Activated CD8-positive, alpha-beta memory T cell treated with anti-CD3 and anti-CD28 coated beads for 36 hours (primary cell): ENCODE data around the gene EFEMP1. TPM values are rescaled to one million over a fixed set of nuclear protein-coding genes. Genes with fewer than 3 reads are reported as not detected.
"Not testable (repeated sequence)": the region's sequence is repeated elsewhere in the genome, so short reads cannot be mapped to it uniquely, and the experiment has no call there.

Experiments
- CTCF ChIA-PET: fragments of 350-600 bp; sonication (Branson Sonifier 250); formaldehyde crosslinking; loops from one replicate; lab custom pipeline; 2021; ENCODE audit warnings: antibody characterized with exemption; lab: Charles Lee
- POLR2A ChIA-PET: fragments of 350-600 bp; sonication (Branson Sonifier 250); formaldehyde crosslinking; loops from one replicate; lab custom pipeline; 2021; ENCODE audit warnings: antibody characterized with exemption; lab: Charles Lee
- total RNA-seq, 2 experiments: library from RNA; stranded (reverse); gene quantifications; one replicate each; pipeline ENCODE4 v1.2.3, GENCODE V29; 2021

The EFEMP1 gene
- total RNA-seq, 2 experiments from 2014 or later = not detected

DNA sequence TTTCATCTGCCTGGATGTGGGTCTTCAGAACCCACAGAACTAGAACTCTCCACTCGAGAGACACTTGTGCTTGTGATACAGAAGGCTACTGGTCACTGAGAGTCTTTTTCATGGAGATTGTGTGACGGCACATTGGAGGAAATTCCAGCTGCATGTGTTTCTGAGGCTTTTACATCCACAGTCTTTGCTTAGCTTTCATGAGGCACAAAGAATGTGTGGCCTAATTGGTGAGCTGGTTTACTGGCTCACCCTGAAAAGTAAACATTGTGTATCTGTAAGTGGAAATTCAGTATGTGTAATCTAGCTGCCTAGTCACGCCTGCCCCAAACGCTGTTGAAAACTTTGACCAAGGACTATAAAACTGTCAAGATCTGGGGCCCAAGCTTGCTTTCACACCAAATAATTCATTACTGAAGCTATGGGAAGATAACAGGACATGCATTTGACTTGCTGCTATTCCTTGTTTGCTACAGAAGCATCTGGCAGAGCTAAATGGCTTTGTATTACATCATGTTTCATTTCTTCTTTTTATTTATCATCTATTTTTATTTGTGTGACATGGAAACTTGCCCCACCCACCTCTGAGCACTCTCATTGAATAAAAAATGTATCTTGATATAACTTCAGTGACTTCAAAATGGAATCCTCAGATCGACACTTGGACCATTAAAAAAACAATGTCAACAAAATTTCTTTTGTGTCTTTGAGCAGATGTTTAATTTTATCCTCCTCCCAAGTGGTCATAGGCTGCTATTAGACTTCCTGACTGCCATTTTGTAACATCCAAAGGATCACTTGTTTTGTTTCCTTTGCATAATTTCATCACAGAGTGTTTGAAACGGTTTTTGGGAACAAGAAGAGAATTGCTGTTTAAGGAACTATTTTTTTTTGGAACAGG is 80.2 kb downstream of the EFEMP1 start:
- ChIA-PET CTCF (interaction anchor here (1.0 kb wide), 1 partner anchor 97 kb away, joined by 3 read pairs; no protein-coding TSS in a partner anchor), POLR2A (no interaction called here)

DNA sequence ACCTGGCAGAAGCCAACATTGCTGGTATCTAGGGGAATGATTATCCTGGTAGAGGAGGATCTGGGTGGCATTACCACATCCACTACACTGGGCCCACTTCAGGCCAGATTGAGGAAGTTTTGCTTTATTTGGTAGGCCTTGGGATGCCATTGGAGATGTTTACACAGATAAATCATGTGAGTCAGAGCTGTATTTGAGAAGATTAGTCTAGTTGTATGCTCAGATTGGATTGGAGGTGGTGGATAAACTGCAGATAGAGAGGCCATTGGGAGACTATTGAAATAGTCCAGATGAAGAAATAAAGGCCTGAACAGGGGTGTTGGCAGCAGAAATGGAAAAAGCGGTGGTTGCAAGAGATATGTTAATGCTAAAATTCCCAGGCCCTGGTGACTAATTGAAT is 81.5 kb downstream of the EFEMP1 start:
- CTCF ChIA-PET = no interaction called here

GRCh38 chr2:55840460-55840859 is 83.1 kb downstream of the EFEMP1 start:
- POLR2A ChIA-PET = no interaction called here
- CTCF ChIA-PET = no interaction called here

More for the DNA sequence above, 81.5 kb downstream of the EFEMP1 start:
- POLR2A ChIA-PET = no interaction called here

GRCh38 chr2:55839182-55839819 is 84.3 kb downstream of the EFEMP1 start:
- ChIA-PET CTCF (no interaction called here), POLR2A (no interaction called here)

DNA sequence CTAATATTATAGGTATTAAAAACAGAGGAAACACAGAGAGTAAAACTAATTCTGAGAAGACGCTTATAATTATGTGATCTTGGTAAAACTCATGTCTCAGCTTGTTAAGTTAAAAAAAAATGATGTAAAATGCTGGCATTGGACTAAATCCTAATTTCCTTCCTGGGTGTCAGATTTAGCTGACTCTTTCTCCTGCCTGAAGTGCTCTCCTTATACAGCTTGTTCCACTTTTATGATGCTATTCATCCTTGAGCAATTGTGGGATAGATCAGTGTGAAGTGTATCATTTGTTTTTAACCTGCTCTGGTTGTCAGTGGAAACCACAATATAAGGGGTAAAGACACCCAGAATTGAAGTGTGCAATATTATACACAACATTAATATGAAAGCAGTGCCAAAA is 84.9 kb downstream of the EFEMP1 start:
- ChIA-PET POLR2A (no interaction called here), CTCF (no interaction called here)

GRCh38 chr2:55838117-55838516 is 85.5 kb downstream of the EFEMP1 start:
- POLR2A ChIA-PET, CTCF ChIA-PET: not testable (repeated sequence)

- ChIA-PET POLR2A (no interaction called here), CTCF (no interaction called here)
Measured at GRCh38 chr2:55837073-55837472, 86.5 kb downstream of the EFEMP1 start.

DNA sequence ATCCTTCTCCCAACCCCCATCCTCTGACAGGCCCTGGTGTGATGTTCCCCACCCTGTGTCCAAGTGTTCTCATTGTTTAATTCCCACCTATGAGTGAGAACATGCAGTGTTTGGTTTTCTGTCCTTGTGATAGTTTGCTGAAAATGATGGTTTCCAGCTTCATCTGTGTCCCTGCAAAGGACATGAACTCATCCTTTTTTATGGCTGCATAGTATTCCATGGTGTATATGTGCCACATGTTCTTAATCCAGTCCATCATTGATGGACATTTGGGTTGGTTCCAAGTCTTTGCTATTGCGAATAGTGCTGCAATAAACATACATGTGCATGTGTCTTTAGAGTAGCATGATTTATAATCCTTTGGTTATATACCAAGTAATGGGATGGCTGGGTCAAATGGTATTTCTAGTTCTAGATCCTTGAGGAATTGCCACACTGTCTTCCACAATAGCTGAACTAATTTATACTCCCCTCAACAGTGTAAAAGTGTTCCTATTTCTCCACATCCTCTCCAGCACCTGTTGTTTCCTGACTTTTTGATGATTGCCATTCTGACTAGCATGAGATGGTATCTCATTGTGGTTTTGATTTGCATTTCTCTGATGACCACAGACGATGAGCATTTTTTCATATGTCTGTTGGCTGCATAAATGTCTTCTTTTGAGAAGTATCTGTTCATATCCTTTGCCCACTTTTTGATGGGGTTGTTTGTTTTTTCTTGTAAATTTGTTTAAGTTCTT is 91.7 kb downstream of the EFEMP1 start:
- POLR2A ChIA-PET, CTCF ChIA-PET: not testable (repeated sequence)

DNA sequence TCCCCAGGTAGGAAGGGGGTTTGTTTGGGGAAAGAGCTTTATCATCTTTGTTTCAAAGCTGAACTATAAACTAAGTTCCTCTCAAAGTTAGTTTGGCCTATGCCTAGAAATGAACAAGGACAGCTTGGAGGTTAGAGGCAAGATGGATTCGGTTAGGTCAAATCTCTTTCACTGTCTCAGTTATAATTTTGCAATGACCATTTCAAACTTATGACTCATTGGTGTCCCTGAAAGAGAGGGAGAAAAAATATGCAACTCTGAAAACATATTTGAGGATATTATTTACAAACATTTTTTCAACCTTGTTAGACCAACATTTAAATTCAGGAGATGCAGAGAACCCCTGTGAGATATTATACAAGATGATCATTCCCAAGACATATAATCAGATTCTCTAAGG is 95.7 kb downstream of the EFEMP1 start:
- ChIA-PET POLR2A (no interaction called here), CTCF (no interaction called here)

- POLR2A ChIA-PET, CTCF ChIA-PET: not testable (repeated sequence)
Measured at GRCh38 chr2:55827428-55827827, 96.2 kb downstream of the EFEMP1 start.

- POLR2A ChIA-PET = no interaction called here
Measured at GRCh38 chr2:55826246-55826645, 97.3 kb downstream of the EFEMP1 start.

GRCh38 chr2:55824551-55825096 is 99.0 kb downstream of the EFEMP1 start:
- CTCF ChIA-PET = no interaction called here
- POLR2A ChIA-PET = no interaction called here

More at GRCh38 chr2:55826246-55826645, 97.3 kb downstream of the EFEMP1 start:
- CTCF ChIA-PET = no interaction called here

Other genes with a start within 250 kb of the EFEMP1 start
- 10 to 100 TPM; 79.4 to 80.9 TPM for gene PNPT1, start 229.9 kb downstream of the EFEMP1 start, total RNA-seq